HFF-Myc (cell line): ENCODE measurements around the gene LCN6.
"Not testable (repeated sequence)": the region's sequence is repeated elsewhere in the genome, so short reads cannot be mapped to it uniquely, and the experiment has no call there.

Source experiments
- DNase-seq: peaks from one replicate; pipeline ENCODE4 v3.0.0-alpha.2; 2011; ENCODE audit warnings: low read depth; ENCODE audit errors: extremely low read depth
- H3K4me3 ChIP-seq: replicated peaks from 2 replicates; pipeline ENCODE4 v1.5.1; 2011; ENCODE audit warnings: low read depth, mild to moderate bottlenecking, control low read depth, low read length
- TF ChIP-seq, protein P1 (sequence below): IDR thresholded peaks from 2 replicates; pipeline ENCODE4 v1.5.1; 2012; ENCODE audit warnings: mild to moderate bottlenecking, low read depth, low read length, control low read depth; ENCODE audit errors: missing control alignments

The LCN6 gene

GRCh38 chr9:136707849-136708517 lies 40.3 kb downstream of the LCN6 start:
- H3K4me3 ChIP-seq = no peak overlapping the region
- DNase-seq = no peak
- TF ChIP-seq, protein P1, sequence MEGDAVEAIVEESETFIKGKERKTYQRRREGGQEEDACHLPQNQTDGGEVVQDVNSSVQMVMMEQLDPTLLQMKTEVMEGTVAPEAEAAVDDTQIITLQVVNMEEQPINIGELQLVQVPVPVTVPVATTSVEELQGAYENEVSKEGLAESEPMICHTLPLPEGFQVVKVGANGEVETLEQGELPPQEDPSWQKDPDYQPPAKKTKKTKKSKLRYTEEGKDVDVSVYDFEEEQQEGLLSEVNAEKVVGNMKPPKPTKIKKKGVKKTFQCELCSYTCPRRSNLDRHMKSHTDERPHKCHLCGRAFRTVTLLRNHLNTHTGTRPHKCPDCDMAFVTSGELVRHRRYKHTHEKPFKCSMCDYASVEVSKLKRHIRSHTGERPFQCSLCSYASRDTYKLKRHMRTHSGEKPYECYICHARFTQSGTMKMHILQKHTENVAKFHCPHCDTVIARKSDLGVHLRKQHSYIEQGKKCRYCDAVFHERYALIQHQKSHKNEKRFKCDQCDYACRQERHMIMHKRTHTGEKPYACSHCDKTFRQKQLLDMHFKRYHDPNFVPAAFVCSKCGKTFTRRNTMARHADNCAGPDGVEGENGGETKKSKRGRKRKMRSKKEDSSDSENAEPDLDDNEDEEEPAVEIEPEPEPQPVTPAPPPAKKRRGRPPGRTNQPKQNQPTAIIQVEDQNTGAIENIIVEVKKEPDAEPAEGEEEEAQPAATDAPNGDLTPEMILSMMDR = no peak

DNA sequence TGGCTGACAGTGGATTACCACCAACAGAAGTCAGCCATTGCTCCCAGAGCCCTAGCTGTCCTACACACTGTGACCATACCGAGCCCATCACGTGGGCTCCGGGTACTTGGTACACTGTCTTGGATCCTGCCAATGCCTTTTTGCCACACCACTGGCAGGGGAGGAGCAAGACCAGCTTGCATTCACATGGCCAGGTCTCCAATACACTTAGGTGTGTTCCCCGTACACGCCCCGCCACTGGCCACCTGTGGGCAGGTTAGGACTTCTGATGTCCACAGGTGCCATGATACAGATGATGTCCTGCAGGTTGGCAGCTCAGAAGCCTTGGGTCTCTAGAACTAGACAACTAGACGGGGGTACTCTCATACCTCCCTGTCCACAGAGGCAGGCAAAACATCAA lies 41.3 kb downstream of the LCN6 start:
- no peak overlapping the region for H3K4me3 ChIP-seq
- DNase-seq = no peak
- TF ChIP-seq, protein P1 = no peak

DNA sequence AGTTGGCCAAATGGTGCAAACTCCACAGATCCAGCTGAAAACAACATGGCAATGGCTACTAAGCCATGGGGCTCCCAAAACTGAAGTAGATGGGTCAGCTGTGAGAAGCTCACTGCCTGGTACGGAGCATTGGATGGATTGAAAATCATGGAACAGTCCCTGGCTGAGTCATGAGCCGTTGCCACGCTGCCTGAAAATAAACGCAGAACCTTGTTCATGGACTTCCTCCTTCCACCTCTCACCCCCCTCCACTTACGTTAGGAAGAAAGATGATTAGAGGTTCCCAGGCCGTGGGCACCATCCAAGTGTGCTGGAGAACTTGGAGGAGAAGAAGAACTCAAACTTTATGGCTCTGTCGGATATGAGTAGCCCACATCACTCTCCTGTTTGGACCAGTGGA lies 42.8 kb downstream of the LCN6 start:
- TF ChIP-seq, protein P1 = no peak
- DNase-seq = no peak
- no peak overlapping the region for H3K4me3 ChIP-seq

DNA sequence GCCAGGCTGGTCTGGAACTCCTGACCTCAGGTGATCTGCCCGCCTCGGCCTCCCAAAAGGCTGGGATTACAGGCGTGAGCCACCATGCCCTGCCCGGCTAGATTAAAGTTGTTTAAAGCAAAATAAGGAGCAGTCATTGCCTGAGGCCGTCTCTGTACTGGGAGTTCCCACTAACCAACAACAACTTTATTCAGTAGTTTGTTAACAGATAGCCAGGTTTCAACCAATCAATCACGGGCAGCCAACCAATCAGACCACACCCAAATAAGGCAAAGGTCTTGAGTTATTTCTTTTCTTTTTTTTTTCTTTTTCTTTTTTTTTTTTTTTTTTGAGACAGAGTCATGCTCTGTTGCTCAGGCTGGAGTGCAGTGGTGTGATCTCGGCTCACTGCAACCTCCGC lies 43.6 kb downstream of the LCN6 start:
- H3K4me3 ChIP-seq, DNase-seq: not testable (repeated sequence)

- DNase-seq = no peak
Measured at GRCh38 chr9:136703276-136703860, 45.0 kb downstream of the LCN6 start.

GRCh38 chr9:136701668-136702053 lies 46.7 kb downstream of the LCN6 start:
- TF ChIP-seq, protein P1 = no peak
- H3K4me3 ChIP-seq = no peak overlapping the region
- DNase-seq = no peak

More at GRCh38 chr9:136703276-136703860, 45.0 kb downstream of the LCN6 start:
- no peak overlapping the region for H3K4me3 ChIP-seq
- TF ChIP-seq, protein P1 = no peak

DNA sequence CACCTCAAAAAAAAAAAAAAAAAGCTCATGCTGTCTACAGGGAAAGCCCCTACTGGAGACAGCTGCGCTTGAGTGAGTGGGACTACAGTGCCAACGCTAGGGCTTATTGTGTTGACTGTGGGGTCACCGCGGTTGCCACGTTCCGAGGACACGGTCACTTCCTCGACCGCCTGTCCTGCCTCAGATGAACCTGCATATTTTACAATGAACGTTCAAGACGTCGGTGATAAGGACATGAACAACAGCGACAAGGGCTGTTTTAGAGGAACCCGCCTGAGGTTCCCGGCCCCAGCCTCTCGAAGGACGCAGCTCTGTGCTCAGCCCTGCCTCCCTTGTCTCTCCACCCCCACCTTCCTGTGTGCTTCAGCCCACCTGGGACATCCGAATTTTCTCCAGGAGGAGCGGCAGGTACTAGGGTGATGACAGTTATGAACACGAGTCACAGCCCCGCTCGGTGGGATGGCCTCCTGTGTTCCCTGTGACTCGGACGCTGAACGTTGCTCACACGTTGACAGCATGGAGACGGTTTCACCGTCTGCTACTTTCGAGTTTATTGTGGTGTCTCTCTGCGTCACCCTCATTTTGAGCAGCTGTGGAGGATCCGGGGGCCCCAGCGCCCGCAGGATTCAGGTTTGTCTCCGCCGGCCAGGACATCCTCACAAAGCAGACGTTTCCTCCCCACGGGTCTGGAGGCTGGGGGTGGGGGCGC lies 47.2 kb downstream of the LCN6 start:
- H3K4me3 ChIP-seq = no peak overlapping the region
- TF ChIP-seq, protein P1 = no peak
- DNase-seq = no peak
